Endothelial cell (in vitro differentiated cells): Measurements from ENCODE around the gene PUM1. TPM values are rescaled to one million over a fixed set of nuclear protein-coding genes. Genes with fewer than 3 reads are reported as not detected.

Experiments used
- DNase-seq: peaks from one replicate; pipeline ENCODE4 v3.0.0; 2021; ENCODE audit warnings: low spot score
- H3K27ac Mint-ChIP-seq: one replicate; pipeline ENCODE4 v1.8.0; 2021; ENCODE audit warnings: mixed read lengths, inconsistent platforms; ENCODE audit not compliant: unreplicated experiment
- H3K27me3 Mint-ChIP-seq: one replicate; pipeline ENCODE4 v1.8.0; 2021; ENCODE audit warnings: mild to moderate bottlenecking, moderate library complexity, mixed read lengths, inconsistent platforms; ENCODE audit not compliant: unreplicated experiment
- H3K36me3 Mint-ChIP-seq: one replicate; pipeline ENCODE4 v1.8.0; 2021; ENCODE audit warnings: mild to moderate bottlenecking, low read depth, mixed read lengths, inconsistent platforms; ENCODE audit not compliant: unreplicated experiment
- H3K4me1 Mint-ChIP-seq: one replicate; pipeline ENCODE4 v1.8.0; 2021; ENCODE audit warnings: mild to moderate bottlenecking, mixed read lengths, inconsistent platforms; ENCODE audit not compliant: unreplicated experiment
- H3K4me3 Mint-ChIP-seq: one replicate; pipeline ENCODE4 v1.8.0; 2021; ENCODE audit warnings: mild to moderate bottlenecking, mixed read lengths, inconsistent platforms; ENCODE audit not compliant: unreplicated experiment
- H3K9me3 Mint-ChIP-seq: one replicate; pipeline ENCODE4 v1.8.0; 2021; ENCODE audit warnings: mixed read lengths, inconsistent platforms; ENCODE audit not compliant: unreplicated experiment
- total RNA-seq: library from RNA; stranded (reverse); fragmentation: NEBNext Ultra II Directional; extraction: Animal tissue kit (Norgen Biotek cat#: 25700); gene quantifications from one replicate; pipeline ENCODE4 v1.2.1, GENCODE V29; 2021; ENCODE audit not compliant: unreplicated experiment
- TF ChIP-seq, protein P1 (sequence below): fragments of 200-600 bp; sonication (generic); IDR thresholded peaks from one replicate; pipeline ENCODE4 v1.5.0; 2021; ENCODE audit warnings: antibody characterized with exemption; ENCODE audit not compliant: unreplicated experiment

The PUM1 gene
- total RNA-seq, 1 donor from 2014 or later: 135 TPM

DNA sequence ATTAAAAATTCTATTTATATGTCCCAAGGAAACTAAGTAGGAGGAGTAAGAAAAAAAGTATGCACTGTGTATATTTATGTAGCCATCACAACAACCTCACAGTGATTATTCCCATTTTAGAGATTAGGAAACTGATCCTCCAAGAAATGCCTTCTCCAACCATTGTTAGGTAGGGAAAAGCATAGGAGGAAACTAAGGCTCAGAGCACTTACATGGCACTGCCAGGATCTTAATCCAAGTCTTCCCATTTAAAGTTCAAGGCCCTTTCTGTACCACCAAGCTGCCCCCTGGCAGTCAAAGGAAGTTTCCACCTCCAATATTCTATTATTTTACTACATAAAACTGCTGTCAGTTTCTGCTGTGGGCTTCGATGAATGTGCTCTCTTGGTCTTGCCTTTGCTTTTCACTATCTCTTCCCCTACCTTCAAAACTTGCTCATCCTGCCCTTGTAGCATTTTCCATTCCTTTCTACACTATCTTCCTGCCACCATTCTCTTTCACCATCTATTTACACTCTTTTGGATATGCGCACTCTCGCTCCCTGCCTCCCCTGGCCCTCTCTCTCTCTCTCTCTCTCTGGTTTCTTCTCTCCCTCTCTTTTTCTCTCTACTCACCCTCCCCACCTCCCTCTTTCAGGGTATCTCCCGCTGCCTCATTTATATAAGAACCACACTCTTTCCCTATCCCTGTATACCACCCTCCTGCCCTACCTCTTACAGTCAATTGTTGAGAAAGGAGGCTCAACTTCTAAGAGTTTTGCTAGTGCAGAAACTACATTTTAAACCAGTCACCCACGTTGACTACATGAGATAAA lies 34.0 kb downstream of the PUM1 start:
- H3K9me3 Mint-ChIP-seq: no peaks in the 10 kb centered on the region
- H3K27ac Mint-ChIP-seq: no peak overlapping the region
- TF ChIP-seq, protein P1, sequence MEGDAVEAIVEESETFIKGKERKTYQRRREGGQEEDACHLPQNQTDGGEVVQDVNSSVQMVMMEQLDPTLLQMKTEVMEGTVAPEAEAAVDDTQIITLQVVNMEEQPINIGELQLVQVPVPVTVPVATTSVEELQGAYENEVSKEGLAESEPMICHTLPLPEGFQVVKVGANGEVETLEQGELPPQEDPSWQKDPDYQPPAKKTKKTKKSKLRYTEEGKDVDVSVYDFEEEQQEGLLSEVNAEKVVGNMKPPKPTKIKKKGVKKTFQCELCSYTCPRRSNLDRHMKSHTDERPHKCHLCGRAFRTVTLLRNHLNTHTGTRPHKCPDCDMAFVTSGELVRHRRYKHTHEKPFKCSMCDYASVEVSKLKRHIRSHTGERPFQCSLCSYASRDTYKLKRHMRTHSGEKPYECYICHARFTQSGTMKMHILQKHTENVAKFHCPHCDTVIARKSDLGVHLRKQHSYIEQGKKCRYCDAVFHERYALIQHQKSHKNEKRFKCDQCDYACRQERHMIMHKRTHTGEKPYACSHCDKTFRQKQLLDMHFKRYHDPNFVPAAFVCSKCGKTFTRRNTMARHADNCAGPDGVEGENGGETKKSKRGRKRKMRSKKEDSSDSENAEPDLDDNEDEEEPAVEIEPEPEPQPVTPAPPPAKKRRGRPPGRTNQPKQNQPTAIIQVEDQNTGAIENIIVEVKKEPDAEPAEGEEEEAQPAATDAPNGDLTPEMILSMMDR: no peak
- H3K4me3 Mint-ChIP-seq: no peak overlapping the region
- peaks cover 28% of the 10 kb centered on the region for H3K4me1 Mint-ChIP-seq
- no peaks in the 10 kb centered on the region for H3K27me3 Mint-ChIP-seq
- DNase-seq: no peak
- H3K36me3 Mint-ChIP-seq: peaks cover 2% of the 10 kb centered on the region

- DNase-seq: no peak
- Mint-ChIP-seq H3K36me3 (peaks cover 7% of the 10 kb centered on the region), H3K4me3 (no peak overlapping the region), H3K27ac (no peak overlapping the region), H3K9me3 (no peaks in the 10 kb centered on the region), H3K27me3 (no peaks in the 10 kb centered on the region), H3K4me1 (peaks cover 28% of the 10 kb centered on the region)
- TF ChIP-seq, protein P1: no peak
These were observed 36.5 kb downstream of the PUM1 start for GRCh38 chr1:31029026-31029425.

DNA sequence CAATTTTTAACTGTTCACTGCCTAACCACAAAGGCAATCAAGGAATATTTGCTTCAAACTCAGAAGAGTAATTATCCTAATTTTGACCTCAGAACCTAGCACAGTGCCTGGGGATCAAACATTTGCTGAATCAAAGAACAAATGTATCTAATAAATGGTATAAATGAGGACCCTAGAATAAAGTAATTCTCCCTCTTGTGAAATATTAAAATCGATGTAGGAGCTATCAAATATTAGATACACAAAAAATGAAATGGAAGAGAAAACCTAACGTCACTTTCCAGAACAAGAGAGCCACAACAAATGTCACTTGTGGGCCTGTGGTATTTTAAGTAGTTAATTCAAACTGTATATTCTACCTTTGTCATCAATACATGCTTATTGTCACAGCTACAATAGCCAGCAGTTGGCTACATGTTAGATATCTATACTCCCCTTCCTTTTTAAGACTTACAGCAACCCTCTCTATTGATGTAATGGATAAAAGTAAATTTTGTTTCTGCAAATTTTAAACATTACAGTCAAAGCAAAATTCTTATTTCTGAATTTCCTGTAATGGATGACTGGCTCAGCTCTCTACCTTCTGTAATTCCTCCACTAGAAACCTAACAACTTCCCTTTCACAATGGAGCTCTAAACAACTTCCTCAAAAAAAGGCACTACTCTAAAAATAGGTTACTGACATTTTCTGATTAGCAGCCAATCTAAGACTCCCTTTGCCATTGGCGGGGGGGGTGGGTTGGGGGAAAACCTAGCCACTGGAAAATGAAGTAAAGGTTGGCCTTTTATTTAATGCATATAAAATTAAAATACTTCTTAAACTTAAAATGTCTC lies 37.6 kb downstream of the PUM1 start:
- peaks cover 28% of the 10 kb centered on the region for H3K4me1 Mint-ChIP-seq
- no peak for DNase-seq
- no peaks in the 10 kb centered on the region for H3K9me3 Mint-ChIP-seq
- H3K36me3 Mint-ChIP-seq: peaks cover 7% of the 10 kb centered on the region
- H3K27ac Mint-ChIP-seq: no peak overlapping the region
- TF ChIP-seq, protein P1: no peak
- no peaks in the 10 kb centered on the region for H3K27me3 Mint-ChIP-seq
- peak overlapping the region; percentile 33 for H3K4me3 Mint-ChIP-seq

GRCh38 chr1:31022259-31022658 lies 43.3 kb downstream of the PUM1 start:
- Mint-ChIP-seq H3K36me3 (peaks cover 10% of the 10 kb centered on the region), H3K9me3 (no peaks in the 10 kb centered on the region), H3K27ac (peak overlapping the region; percentile 48), H3K27me3 (no peaks in the 10 kb centered on the region), H3K4me3 (no peak overlapping the region), H3K4me1 (peaks cover 26% of the 10 kb centered on the region)
- TF ChIP-seq, protein P1: no peak
- no peak for DNase-seq
